NCI-H2227 treated with DMSO at 0.1 percent for 48 hours (cell line): ENCODE results near the gene NAALADL1.
A peak's percentile ranks its signal among the peaks of the same experiment; 100 is the strongest.
"Not testable (repeated sequence)": the region's sequence is repeated elsewhere in the genome, so short reads cannot be mapped to it uniquely, and the experiment has no call there.

Source experiments
- DNase-seq: peaks from one replicate; lab custom pipeline; 2025; lab: John Stamatoyannopoulos, UW

NAALADL1 gene

GRCh38 chr11:65047581-65048422, 10.6 kb downstream of the NAALADL1 start:
- no peak for DNase-seq

GRCh38 chr11:65045728-65046127, 12.6 kb downstream of the NAALADL1 start:
- no peak for DNase-seq

GRCh38 chr11:65045061-65045460, 13.3 kb downstream of the NAALADL1 start:
- DNase-seq = no peak

- DNase-seq = no peak
These were observed 14.4 kb downstream of the NAALADL1 start for GRCh38 chr11:65043881-65044501.

- no peak for DNase-seq
These were observed 15.5 kb downstream of the NAALADL1 start for GRCh38 chr11:65042891-65043290.

- DNase-seq = peak; percentile 95
These were observed 17.3 kb downstream of the NAALADL1 start, which contains the start of gene SAC3D1 for GRCh38 chr11:65040847-65041622. Gene SAC3D1, plus strand, starts transcription at chr11:65041210. Its CDS starts 83 bp downstream, at chr11:65041293.

GRCh38 chr11:65040520-65040846, 17.9 kb downstream of the NAALADL1 start:
- no peak for DNase-seq

GRCh38 chr11:65036931-65037330, 21.4 kb downstream of the NAALADL1 start:
- no peak for DNase-seq

- no peak for DNase-seq
These were observed 22.8 kb downstream of the NAALADL1 start for GRCh38 chr11:65035579-65035978.

GRCh38 chr11:65034423-65034822, 23.9 kb downstream of the NAALADL1 start:
- no peak for DNase-seq

- no peak for DNase-seq
These were observed 26.1 kb downstream of the NAALADL1 start for GRCh38 chr11:65032216-65032615.

- peak; percentile 98 for DNase-seq
These were observed 30.9 kb downstream of the NAALADL1 start, which contains the start of gene SNX15 for GRCh38 chr11:65027213-65028067. Gene SNX15, plus strand, starts transcription at chr11:65027439. Its CDS starts 99 bp downstream, at chr11:65027538.

- DNase-seq = no peak
These were observed 31.5 kb downstream of the NAALADL1 start for GRCh38 chr11:65026810-65027209.

- not testable (repeated sequence) for DNase-seq
These were observed 34.9 kb downstream of the NAALADL1 start for GRCh38 chr11:65023502-65023901.

GRCh38 chr11:65021509-65021908, 36.8 kb downstream of the NAALADL1 start:
- no peak for DNase-seq

- no peak for DNase-seq
These were observed 37.4 kb downstream of the NAALADL1 start for GRCh38 chr11:65021003-65021402.

GRCh38 chr11:65019824-65020223, 38.5 kb downstream of the NAALADL1 start:
- DNase-seq = no peak

GRCh38 chr11:65017937-65018336, 40.4 kb downstream of the NAALADL1 start:
- DNase-seq = no peak

- DNase-seq = no peak
These were observed 41.6 kb downstream of the NAALADL1 start for GRCh38 chr11:65016705-65017104.

- DNase-seq = peak; percentile 28
These were observed 43.6 kb downstream of the NAALADL1 start for GRCh38 chr11:65014726-65015227.
